NT2/D1 (cell line): ENCODE measurements around the gene THYN1.

Experiments
- DNase-seq: peaks from one replicate; pipeline ENCODE4 v3.0.0-alpha.2; 2011; ENCODE audit warnings: low read depth, low spot score
- H3K27me3 ChIP-seq: 2 replicates; pipeline ENCODE4 v1.6.0; 2011; ENCODE audit warnings: mild to moderate bottlenecking; ENCODE audit not compliant: insufficient read length, insufficient read depth
- H3K36me3 ChIP-seq: 2 replicates; pipeline ENCODE4 v1.6.1; 2011; ENCODE audit warnings: mild to moderate bottlenecking, low read length, mixed read lengths; ENCODE audit not compliant: insufficient read depth, insufficient read length
- H3K4me1 ChIP-seq: 2 replicates; pipeline ENCODE4 v1.5.1; 2011; ENCODE audit not compliant: insufficient read depth, insufficient read length
- H3K4me3 ChIP-seq: 2 replicates; pipeline ENCODE4 v1.5.1; 2011; ENCODE audit warnings: low read depth; ENCODE audit not compliant: insufficient read length
- H3K9ac ChIP-seq: 2 replicates; pipeline ENCODE4 v1.6.0; 2011; ENCODE audit warnings: low read depth; ENCODE audit not compliant: insufficient read length
- H3K9me3 ChIP-seq: 2 replicates; pipeline ENCODE4 v1.5.1; 2011; ENCODE audit warnings: mild to moderate bottlenecking, low read length; ENCODE audit not compliant: insufficient read depth
- SUZ12 ChIP-seq: IDR thresholded peaks from 2 replicates; pipeline ENCODE4 v1.6.1; 2011; ENCODE audit not compliant: insufficient read length, insufficient read depth; ENCODE audit errors: extremely low read depth
- YY1 ChIP-seq: IDR thresholded peaks from 2 replicates; pipeline ENCODE4 v1.6.1; 2011; ENCODE audit not compliant: insufficient read length, insufficient read depth
- ZNF274 ChIP-seq: IDR thresholded peaks from 2 replicates; pipeline ENCODE4 v1.6.1; 2011; ENCODE audit warnings: mild to moderate bottlenecking, low read depth, low read length

THYN1 gene

GRCh38 chr11:134235399-134235798, 17.8 kb downstream of the THYN1 start:
- DNase-seq, result no peak
- Histone ChIP-seq H3K9ac (no peak overlapping the region), H3K27me3 (no peaks in the 10 kb centered on the region), H3K9me3 (no peaks in the 10 kb centered on the region), H3K4me1 (peaks cover 1% of the 10 kb centered on the region), H3K4me3 (no peak overlapping the region), H3K36me3 (peaks cover 18% of the 10 kb centered on the region)
- TF ChIP-seq YY1 (no peak), ZNF274 (no peak), SUZ12 (no peak)

DNA sequence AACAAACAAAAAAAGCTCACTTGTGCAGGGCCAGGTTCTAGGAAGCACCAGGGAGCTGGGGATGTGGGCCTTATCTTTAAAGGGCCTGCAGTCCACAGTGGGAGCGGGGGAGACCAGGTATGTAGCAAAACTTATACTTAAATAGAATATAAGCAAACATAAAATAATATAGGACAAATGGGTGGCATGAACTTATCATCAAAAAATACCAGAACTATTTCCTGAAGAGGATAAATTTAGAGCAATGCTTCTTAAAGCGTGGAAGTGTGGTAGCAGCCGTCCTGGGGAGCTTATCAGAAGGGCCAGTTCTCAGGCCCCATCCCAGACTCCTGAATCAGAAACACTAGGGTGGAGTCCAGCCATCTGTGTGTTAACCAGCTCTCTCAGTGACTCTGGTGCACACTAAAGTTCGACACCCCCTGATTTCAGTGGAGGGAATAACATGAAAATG, 19.4 kb downstream of the THYN1 start:
- no peak for DNase-seq
- no peaks in the 10 kb centered on the region for H3K9me3 ChIP-seq
- no peaks in the 10 kb centered on the region for H3K27me3 ChIP-seq
- H3K4me1 ChIP-seq, result peaks cover 1% of the 10 kb centered on the region
- H3K4me3 ChIP-seq, result no peak overlapping the region
- no peak for TF ChIP-seq SUZ12
- no peak for TF ChIP-seq ZNF274
- no peak for TF ChIP-seq YY1
- peaks cover 3% of the 10 kb centered on the region for H3K36me3 ChIP-seq
- no peak overlapping the region for H3K9ac ChIP-seq

GRCh38 chr11:134231958-134232659, 21.0 kb downstream of the THYN1 start:
- Histone ChIP-seq H3K4me3 (no peak overlapping the region), H3K9ac (no peak overlapping the region), H3K36me3 (peaks cover 6% of the 10 kb centered on the region), H3K9me3 (no peaks in the 10 kb centered on the region), H3K4me1 (peaks cover 1% of the 10 kb centered on the region), H3K27me3 (no peaks in the 10 kb centered on the region)
- TF ChIP-seq ZNF274 (no peak), SUZ12 (no peak), YY1 (no peak)
- DNase-seq, result no peak

- no peak for DNase-seq
- Histone ChIP-seq H3K9me3 (no peaks in the 10 kb centered on the region), H3K27me3 (peaks cover 16% of the 10 kb centered on the region), H3K4me3 (no peak overlapping the region), H3K9ac (no peak overlapping the region), H3K36me3 (peaks cover 6% of the 10 kb centered on the region), H3K4me1 (peaks cover 1% of the 10 kb centered on the region)
- no peak for TF ChIP-seq ZNF274
- TF ChIP-seq SUZ12, result no peak
- no peak for TF ChIP-seq YY1
These were observed 22.8 kb downstream of the THYN1 start for GRCh38 chr11:134230339-134230738.

DNA sequence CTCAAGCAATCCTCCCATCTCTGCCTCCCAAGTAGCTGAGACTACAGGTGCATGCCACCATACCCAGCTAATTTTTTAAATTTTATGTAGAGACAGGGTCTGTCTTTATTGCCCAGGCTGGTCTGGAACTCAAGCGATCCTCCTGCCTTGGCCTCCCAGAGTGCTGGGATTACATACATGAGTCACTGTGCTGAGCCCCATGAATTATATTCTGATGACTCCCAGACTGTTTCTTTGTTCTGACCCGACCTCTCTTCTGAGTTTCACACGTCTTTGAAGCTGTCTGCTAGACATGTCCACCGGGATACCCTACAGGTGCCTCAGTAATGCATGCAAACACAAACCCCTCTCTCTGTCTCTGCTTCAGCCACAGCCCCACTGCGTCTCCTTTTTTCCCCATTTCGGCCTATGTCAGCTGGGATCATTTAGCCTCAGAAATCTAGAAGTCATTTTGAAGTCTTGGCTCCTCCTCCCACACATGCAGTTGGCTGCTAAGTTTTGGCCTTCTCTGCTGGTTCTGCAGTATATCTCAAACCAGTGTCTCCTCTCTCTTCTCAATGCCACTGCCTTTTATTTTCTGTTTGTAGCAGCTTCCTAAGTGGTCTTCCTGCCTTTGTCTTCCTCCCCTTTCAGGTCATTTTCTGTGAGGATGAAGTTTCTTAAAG, 23.9 kb downstream of the THYN1 start:
- no peak for TF ChIP-seq SUZ12
- no peak for TF ChIP-seq ZNF274
- TF ChIP-seq YY1, result no peak
- H3K9ac ChIP-seq, result no peak overlapping the region
- H3K9me3 ChIP-seq, result no peaks in the 10 kb centered on the region
- no peak for DNase-seq
- H3K36me3 ChIP-seq, result peaks cover 3% of the 10 kb centered on the region
- H3K27me3 ChIP-seq, result peaks cover 20% of the 10 kb centered on the region
- H3K4me3 ChIP-seq, result no peak overlapping the region
- H3K4me1 ChIP-seq, result peaks cover 1% of the 10 kb centered on the region

GRCh38 chr11:134228625-134229024, 24.5 kb downstream of the THYN1 start:
- Histone ChIP-seq H3K9me3 (no peaks in the 10 kb centered on the region), H3K36me3 (peaks cover 3% of the 10 kb centered on the region), H3K4me1 (peaks cover 1% of the 10 kb centered on the region), H3K27me3 (peaks cover 20% of the 10 kb centered on the region), H3K4me3 (no peak overlapping the region), H3K9ac (no peak overlapping the region)
- DNase-seq, result no peak
- no peak for TF ChIP-seq YY1
- no peak for TF ChIP-seq ZNF274
- TF ChIP-seq SUZ12, result no peak

DNA sequence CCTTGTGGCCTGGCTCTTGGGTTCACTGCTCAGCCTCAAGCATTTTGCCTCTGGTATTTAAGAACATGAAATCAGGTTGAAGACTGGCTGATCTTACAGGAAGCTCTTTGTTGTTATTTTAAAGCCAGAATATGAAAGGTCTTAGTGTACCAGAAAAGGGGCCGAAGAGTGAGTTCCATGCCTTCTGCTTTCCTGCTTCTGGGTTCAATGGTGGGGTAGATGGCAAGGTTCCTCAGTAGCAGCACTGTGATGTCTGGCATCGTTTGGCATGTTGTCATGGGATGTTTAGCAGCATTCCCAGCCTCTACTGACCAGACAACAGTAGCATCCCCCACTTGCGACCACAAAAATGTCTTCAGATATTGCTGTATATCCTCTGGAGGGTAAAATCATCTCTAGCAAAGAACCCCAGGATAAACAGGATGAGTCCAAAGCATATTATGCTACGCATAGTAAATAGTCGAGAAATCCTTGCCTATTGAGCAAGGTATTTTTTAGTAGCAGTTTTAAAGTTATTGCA, 26.3 kb downstream of the THYN1 start:
- H3K9ac ChIP-seq, result no peak overlapping the region
- no peaks in the 10 kb centered on the region for H3K9me3 ChIP-seq
- TF ChIP-seq YY1 (no peak), ZNF274 (no peak), SUZ12 (no peak)
- peaks cover 20% of the 10 kb centered on the region for H3K27me3 ChIP-seq
- no peak overlapping the region for H3K4me3 ChIP-seq
- peaks cover 12% of the 10 kb centered on the region for H3K36me3 ChIP-seq
- no peaks in the 10 kb centered on the region for H3K4me1 ChIP-seq
- DNase-seq, result no peak
